Measurements from ENCODE around the gene POFUT1. TPM values are rescaled to one million over a fixed set of nuclear protein-coding genes. Genes with fewer than 3 reads are reported as not detected.
"Not testable (repeated sequence)": the region's sequence is repeated elsewhere in the genome, so short reads cannot be mapped to it uniquely, and the experiment has no call there.

POFUT1 gene
- total RNA-seq, 6 experiments from 2014 or later, result 24.2 to 40.2 (median 28.7) TPM

DNA sequence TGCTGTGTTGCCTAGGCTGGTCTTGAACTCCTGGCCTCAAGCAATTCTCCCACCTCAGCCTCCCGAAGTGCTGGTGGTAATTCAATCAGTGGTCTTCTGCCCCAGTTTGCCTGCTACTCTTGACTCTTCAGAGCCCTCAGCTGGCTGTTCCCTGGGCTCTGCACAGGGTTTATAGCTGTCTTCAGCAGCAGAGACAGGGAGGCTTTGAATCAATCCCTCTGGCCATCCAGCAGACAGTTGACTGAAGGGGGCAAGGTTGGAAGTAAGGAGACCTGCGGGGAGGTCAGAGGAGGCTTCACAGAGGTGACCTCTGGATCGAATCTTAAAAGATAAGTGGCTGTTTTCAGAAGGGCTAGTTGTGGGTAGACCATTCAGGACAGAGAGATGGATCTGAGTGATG, 43.8 kb downstream of the POFUT1 start:
- no peak for ATAC-seq
- H3K9me3 ChIP-seq, result no peaks in the 10 kb centered on the region
- no peak overlapping the region for H3K27ac ChIP-seq
- intact Hi-C loops (cut with DNase I), result no loop called here
- WGBS (ENCODE audit: insufficient coverage, low coverage, low lambda C conversion rate, missing lambda C conversion rate), result 33% methylated on average over 1 of the region's 3 CpGs
- DNase-seq, result no peak
- TF ChIP-seq, protein P1, sequence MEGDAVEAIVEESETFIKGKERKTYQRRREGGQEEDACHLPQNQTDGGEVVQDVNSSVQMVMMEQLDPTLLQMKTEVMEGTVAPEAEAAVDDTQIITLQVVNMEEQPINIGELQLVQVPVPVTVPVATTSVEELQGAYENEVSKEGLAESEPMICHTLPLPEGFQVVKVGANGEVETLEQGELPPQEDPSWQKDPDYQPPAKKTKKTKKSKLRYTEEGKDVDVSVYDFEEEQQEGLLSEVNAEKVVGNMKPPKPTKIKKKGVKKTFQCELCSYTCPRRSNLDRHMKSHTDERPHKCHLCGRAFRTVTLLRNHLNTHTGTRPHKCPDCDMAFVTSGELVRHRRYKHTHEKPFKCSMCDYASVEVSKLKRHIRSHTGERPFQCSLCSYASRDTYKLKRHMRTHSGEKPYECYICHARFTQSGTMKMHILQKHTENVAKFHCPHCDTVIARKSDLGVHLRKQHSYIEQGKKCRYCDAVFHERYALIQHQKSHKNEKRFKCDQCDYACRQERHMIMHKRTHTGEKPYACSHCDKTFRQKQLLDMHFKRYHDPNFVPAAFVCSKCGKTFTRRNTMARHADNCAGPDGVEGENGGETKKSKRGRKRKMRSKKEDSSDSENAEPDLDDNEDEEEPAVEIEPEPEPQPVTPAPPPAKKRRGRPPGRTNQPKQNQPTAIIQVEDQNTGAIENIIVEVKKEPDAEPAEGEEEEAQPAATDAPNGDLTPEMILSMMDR (IDR thresholded peaks at IDR 0.05), result no peak
- no peak for TF ChIP-seq POLR2A (IDR thresholded peaks at IDR 0.05)
- H3K27me3 ChIP-seq, result no peaks in the 10 kb centered on the region
- no peaks in the 10 kb centered on the region for H3K4me1 ChIP-seq
- no peaks in the 10 kb centered on the region for H3K36me3 ChIP-seq
- no peak overlapping the region for H3K4me3 ChIP-seq

DNA sequence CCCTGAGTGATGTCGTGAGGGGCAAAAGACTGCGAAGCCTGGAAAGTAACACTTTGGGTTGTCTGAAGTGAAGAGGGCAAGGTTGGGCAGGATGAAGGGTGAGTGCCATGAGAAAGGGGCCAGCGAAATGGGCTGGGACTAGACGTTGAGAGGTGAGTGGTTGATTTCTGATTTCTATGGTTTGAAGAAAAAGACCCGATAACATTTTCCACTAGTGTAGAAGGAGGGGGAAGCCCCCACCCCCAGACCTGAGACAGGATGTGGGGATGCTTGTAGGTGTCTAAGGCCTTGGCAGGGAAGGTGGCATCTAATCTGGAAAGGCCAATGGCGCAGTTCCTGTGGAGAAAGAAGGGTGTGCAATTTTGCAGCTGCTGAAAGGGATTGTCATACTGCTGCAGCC, 44.5 kb downstream of the POFUT1 start:
- H3K27ac ChIP-seq, result no peak overlapping the region
- H3K4me3 ChIP-seq, result no peak overlapping the region
- no peaks in the 10 kb centered on the region for H3K36me3 ChIP-seq
- H3K4me1 ChIP-seq, result no peaks in the 10 kb centered on the region
- ATAC-seq, result no peak
- H3K27me3 ChIP-seq, result no peaks in the 10 kb centered on the region
- DNase-seq, result no peak
- WGBS (ENCODE audit: insufficient coverage, low coverage, low lambda C conversion rate, missing lambda C conversion rate), result 91% methylated on average over 6 of the region's 6 CpGs
- intact Hi-C loops (cut with DNase I), result no loop called here
- H3K9me3 ChIP-seq, result no peaks in the 10 kb centered on the region
- TF ChIP-seq, protein P1 (IDR thresholded peaks at IDR 0.05), result no peak
- no peak for TF ChIP-seq POLR2A (IDR thresholded peaks at IDR 0.05)

DNA sequence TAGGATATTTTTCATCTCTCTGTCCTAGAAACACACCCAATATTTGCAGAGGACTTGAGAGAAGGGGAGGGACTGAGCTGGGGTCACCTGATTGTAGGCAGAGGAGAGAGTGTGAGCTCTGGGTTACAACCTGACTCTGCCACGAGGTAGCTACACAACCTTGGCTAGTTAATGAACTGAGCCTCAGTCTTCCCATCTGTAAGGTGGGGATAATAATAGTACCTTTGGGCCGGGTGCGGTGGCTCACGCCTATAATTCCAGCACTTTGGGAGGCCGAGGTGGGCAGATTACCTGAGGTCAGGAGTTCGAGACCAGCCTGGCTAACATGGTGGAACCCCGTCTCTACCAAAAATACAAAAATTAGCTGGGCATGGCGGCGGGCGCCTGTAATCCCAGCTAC, 53.3 kb downstream of the POFUT1 start:
- H3K27ac ChIP-seq; H3K4me3 ChIP-seq; DNase-seq; H3K4me1 ChIP-seq; H3K9me3 ChIP-seq; H3K27me3 ChIP-seq; intact Hi-C loops (cut with DNase I); H3K36me3 ChIP-seq; ATAC-seq: not testable (repeated sequence)
- WGBS (ENCODE audit: insufficient coverage, low coverage, low lambda C conversion rate, missing lambda C conversion rate), result 94% methylated on average over 10 of the region's 10 CpGs

DNA sequence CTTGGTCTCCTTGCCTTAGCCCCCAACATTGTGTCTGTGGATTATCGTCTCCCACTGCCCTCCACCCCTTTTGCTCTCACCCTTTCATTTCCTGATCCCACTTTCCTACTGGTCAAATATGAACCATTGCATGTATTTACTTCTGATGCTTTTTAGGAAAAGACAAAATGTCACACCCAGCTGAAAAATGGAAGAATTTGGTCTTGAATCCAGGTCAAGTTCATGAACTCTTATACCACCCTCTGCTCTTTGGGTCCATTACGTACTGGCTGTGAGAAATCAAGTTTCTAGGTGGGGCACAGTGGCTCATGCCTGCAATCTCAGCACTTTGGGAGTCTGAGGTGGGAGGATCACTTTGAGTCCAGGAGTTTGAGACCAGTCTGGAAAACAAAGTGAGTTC, 54.0 kb downstream of the POFUT1 start:
- DNase-seq, result no peak
- no peaks in the 10 kb centered on the region for H3K36me3 ChIP-seq

DNA sequence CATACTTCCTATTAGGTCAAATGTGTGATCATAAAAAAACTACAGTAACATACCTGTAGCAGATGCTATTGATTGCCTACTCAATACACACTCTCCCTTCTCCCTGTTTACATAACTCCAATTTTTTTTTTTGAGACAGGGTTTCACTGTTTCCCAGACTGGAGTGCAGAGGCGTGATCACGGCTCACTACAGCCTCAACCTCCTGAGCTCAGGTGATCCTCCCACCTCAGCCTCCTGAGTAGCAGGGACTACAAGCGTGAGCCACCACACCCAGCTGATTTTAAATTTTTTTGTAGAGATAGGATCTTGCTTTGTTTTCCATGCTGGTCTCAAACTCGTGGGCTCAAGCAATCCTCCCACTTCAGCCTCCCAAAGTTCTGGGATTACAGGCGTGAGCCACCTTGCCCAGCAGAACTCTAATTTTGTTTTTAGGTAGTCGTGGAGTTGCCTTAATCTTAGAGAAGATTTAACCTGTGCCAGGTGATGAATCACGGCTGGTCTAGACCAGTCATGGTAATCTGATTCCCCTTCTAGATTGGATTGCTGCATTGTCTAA, 55.8 kb downstream of the POFUT1 start:
- Histone ChIP-seq H3K27me3 (no peaks in the 10 kb centered on the region), H3K4me3 (no peak overlapping the region), H3K4me1 (peaks cover 0 to 10% (median 0%) of the 10 kb centered on the region in 4 donors), H3K27ac (no peak overlapping the region), H3K9me3 (no peaks in the 10 kb centered on the region), H3K36me3 (no peaks in the 10 kb centered on the region)
- TF ChIP-seq POLR2A (IDR thresholded peaks at IDR 0.05), result no peak
- TF ChIP-seq, protein P1 (IDR thresholded peaks at IDR 0.05), result no peak
- 67% methylated on average over 7 of the region's 7 CpGs for WGBS (ENCODE audit: insufficient coverage, low coverage, low lambda C conversion rate, missing lambda C conversion rate)
- intact Hi-C loops (cut with DNase I), result no loop called here
- DNase-seq (no peak), ATAC-seq (no peak)

More for the DNA sequence above, 54.0 kb downstream of the POFUT1 start:
- H3K4me3 ChIP-seq, result no peak overlapping the region
- TF ChIP-seq, protein P1 (IDR thresholded peaks at IDR 0.05), result no peak
- no peak for TF ChIP-seq POLR2A (IDR thresholded peaks at IDR 0.05)
- no peak overlapping the region for H3K27ac ChIP-seq
- ATAC-seq, result no peak
- H3K4me1 ChIP-seq, result peaks cover 0 to 2% (median 0%) of the 10 kb centered on the region in 4 donors
- 100% methylated on average over 1 of the region's 2 CpGs for WGBS (ENCODE audit: insufficient coverage, low coverage, low lambda C conversion rate, missing lambda C conversion rate)
- intact Hi-C loops (cut with DNase I), result no loop called here
- no peaks in the 10 kb centered on the region for H3K27me3 ChIP-seq
- H3K9me3 ChIP-seq, result no peaks in the 10 kb centered on the region
